ENCODE measurements around the gene BICD2.

GRCh38 chr9:92717201-92718085, 47.2 kb downstream of the BICD2 start:
- no peak for TF ChIP-seq CTCF (IDR thresholded peaks at IDR 0.05 in 8 of 11, conservative IDR thresholded peaks at IDR 0.05 in 3 of 11)
- TF ChIP-seq POLR2A (IDR thresholded peaks at IDR 0.05) = no peak
- TF ChIP-seq POLR2AphosphoS5 (IDR thresholded peaks at IDR 0.05) = peak in 1 of 3 donors; percentile 36
